ENCODE measurements around the gene POLR2E. TPM values are rescaled to one million over a fixed set of nuclear protein-coding genes. Genes with fewer than 3 reads are reported as not detected.

Gene POLR2E
- total RNA-seq, 2 donors from 2014 or later: 152 to 169 TPM

DNA sequence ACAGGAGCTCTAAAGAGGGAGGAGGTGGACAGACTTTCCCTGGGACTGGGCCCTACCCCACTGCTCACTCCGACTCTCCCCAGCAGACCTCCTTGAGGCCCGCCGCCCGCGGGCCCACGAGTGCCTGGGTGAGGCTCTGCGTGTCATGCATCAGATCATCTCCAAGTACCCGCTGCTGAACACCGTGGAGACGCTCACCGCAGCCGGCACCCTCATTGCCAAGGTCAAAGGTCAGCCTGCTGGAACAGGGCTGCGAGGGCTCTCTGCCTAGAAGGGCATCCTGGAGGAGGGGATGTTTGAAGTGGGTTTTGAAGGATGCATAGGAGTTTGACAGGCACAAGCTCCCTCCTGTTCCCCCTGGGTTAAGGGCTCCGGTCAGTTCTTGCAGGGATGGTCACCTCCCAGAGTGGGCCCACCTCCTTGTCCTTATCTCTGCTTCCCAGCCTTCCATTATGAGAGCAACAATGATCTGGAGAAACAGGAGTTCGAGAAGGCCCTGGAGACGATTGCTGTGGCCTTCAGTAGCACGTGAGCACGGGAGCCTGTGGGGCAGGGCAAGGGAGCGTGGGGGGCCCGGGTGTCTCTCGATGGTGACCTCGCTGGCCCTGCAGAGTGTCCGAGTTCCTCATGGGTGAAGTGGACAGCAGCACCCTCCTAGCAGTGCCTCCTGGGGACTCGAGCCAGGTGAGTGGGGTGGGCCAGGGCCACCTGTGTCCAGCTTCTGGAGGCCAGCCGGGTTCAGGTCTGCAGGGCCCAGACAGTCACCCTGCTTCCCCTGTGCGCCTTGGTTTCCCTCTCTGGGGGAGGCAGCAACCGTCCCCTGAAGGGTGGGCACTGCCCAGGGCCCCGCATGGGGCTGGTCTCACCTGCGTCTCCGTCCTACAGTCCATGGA, 21.9 kb downstream of the POLR2E start:
- H3K36me3 ChIP-seq: no peaks in the 10 kb centered on the region
- 92% methylated on average over 20 of the region's 30 CpGs for WGBS
- TF ChIP-seq, protein P1, sequence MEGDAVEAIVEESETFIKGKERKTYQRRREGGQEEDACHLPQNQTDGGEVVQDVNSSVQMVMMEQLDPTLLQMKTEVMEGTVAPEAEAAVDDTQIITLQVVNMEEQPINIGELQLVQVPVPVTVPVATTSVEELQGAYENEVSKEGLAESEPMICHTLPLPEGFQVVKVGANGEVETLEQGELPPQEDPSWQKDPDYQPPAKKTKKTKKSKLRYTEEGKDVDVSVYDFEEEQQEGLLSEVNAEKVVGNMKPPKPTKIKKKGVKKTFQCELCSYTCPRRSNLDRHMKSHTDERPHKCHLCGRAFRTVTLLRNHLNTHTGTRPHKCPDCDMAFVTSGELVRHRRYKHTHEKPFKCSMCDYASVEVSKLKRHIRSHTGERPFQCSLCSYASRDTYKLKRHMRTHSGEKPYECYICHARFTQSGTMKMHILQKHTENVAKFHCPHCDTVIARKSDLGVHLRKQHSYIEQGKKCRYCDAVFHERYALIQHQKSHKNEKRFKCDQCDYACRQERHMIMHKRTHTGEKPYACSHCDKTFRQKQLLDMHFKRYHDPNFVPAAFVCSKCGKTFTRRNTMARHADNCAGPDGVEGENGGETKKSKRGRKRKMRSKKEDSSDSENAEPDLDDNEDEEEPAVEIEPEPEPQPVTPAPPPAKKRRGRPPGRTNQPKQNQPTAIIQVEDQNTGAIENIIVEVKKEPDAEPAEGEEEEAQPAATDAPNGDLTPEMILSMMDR (IDR thresholded peaks at IDR 0.05): no peak

DNA sequence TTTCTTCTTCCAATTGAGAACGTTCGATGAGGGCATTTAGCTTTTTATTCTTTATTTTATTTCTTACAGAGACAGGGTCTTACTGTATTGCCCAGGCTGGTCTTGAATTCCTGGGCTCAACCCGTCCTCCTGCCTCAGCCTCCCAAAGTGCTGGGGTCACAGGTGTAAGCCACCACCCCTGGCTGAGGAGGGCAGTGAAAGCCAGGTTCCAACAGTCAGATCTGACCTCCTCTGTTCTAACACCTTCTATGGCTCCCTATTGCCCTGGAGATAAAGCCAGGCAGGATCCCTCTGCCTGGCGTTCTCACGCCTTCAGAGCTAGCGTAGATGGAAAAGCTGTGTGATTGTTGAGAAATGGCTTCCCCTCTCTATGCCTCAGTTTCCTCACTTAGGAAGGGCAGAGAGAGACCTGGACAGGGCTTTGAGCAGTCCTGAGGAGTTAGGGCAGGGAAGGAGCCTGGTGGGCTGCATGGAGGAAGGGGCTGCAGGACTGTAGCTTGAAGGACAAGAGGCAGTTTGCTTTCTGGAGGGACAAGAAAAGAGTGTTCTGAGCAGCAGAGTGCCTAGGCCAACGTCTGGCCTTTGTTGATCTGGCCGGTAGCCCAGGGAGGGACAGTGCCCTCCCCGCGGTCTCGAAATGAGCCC, 22.7 kb downstream of the POLR2E start:
- TF ChIP-seq POLR2A (IDR thresholded peaks at IDR 0.05) (no peak), POLR2AphosphoS5 (IDR thresholded peaks at IDR 0.05) (no peak)
- TF ChIP-seq, protein P1 (IDR thresholded peaks at IDR 0.05): no peak
- no peak overlapping the region for H3K27ac ChIP-seq
- WGBS: 87% methylated on average over 11 of the region's 11 CpGs
- intact Hi-C loops (cut with DNase I): no loop called here
- peaks cover 16% of the 10 kb centered on the region for H3K27me3 ChIP-seq (replicated peaks; ENCODE audit: insufficient read depth)
- no peak for DNase-seq (ENCODE audit: low spot score)
- H3K4me3 ChIP-seq: no peak overlapping the region
- no peaks in the 10 kb centered on the region for H3K4me1 ChIP-seq (replicated peaks)
- H3K36me3 ChIP-seq: no peaks in the 10 kb centered on the region
- H3K9me3 ChIP-seq: no peaks in the 10 kb centered on the region

More for the DNA sequence above, 21.9 kb downstream of the POLR2E start:
- no peak for DNase-seq (ENCODE audit: low spot score)
- Histone ChIP-seq H3K27me3 (replicated peaks; ENCODE audit: insufficient read depth) (peaks cover 15% of the 10 kb centered on the region), H3K9me3 (no peaks in the 10 kb centered on the region), H3K4me1 (replicated peaks) (no peaks in the 10 kb centered on the region), H3K27ac (no peak overlapping the region), H3K4me3 (no peak overlapping the region)
- intact Hi-C loops (cut with DNase I): no loop called here

DNA sequence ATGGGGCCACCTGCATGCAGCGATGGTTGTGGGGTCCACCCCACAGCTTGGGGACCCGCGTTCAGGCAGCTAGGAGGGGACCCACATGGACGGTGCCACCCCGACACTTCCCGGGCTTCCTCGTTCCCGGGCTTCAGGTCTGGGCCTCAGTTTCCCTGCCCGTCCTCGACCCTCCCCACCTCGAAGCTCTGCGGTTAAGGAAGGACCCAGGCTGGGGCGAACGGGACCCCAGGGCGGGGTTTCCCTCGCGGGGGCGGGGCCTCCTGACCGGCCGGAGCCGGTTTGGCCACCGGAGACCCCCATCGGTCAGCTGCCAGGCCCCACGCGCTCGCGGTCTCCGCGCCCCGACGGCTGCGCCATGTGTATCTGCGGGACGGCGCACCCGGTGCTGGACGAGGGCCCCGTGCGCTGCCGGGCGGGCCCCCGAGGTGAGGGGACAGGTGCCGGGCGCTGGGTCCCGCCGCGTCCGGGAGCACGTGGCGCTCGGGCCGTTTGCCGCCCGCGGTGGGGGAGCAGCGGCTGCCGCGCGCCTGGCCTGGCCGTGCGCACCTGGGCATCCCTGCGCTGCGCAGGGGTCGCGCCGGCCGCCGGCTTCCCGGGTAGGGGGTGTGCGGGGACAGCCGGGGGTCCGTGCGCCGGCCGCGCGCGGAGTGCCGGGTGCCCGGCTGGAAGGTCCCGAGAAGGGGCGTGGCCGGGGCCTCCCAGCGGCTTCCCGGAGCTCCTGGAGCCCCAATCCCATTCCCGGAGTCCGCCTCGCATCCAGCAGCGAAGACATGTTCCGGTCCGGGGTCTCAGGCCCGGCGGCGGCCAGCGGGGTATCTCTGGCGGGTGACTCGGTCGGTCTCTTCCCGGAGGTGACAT, 24.0 kb downstream of the POLR2E start:
- Histone ChIP-seq H3K36me3 (no peaks in the 10 kb centered on the region), H3K9me3 (no peaks in the 10 kb centered on the region), H3K27me3 (replicated peaks; ENCODE audit: insufficient read depth) (peaks cover 18% of the 10 kb centered on the region), H3K27ac (no peak overlapping the region), H3K4me1 (replicated peaks) (peaks cover 6% of the 10 kb centered on the region), H3K4me3 (peak overlapping the region in 1 of 2 donors; percentile 10)
- WGBS: 16% methylated on average over 66 of the region's 99 CpGs
- intact Hi-C loops (cut with DNase I): no loop called here
- DNase-seq (ENCODE audit: low spot score): no peak
- no peak for TF ChIP-seq POLR2A (IDR thresholded peaks at IDR 0.05)
- TF ChIP-seq, protein P1 (IDR thresholded peaks at IDR 0.05): no peak
- TF ChIP-seq POLR2AphosphoS5 (IDR thresholded peaks at IDR 0.05): no peak

DNA sequence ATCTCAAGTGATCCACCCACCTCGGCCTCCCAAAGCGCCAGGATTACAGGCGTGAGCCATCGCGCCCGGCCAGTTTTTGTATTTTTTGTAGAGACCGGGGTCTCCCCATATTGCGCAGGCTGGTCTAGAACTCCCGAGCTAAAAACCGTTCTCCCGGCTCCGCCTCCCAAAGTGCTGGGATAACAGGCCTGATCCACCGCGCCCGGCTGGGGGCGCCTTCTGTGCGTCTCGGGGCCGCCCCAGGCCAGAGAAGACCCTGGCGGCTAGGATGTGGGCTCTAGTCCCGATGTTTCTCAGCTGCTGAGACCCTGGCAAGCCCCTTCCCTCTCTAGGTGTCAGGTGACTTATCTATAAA, 24.6 kb downstream of the POLR2E start:
- intact Hi-C loops (cut with DNase I): no loop called here
- H3K9me3 ChIP-seq: no peaks in the 10 kb centered on the region
- no peak for DNase-seq (ENCODE audit: low spot score)
- H3K4me1 ChIP-seq (replicated peaks): peaks cover 6% of the 10 kb centered on the region
- H3K27me3 ChIP-seq (replicated peaks; ENCODE audit: insufficient read depth): peaks cover 18% of the 10 kb centered on the region
- no peaks in the 10 kb centered on the region for H3K36me3 ChIP-seq
- WGBS: 17% methylated on average over 21 of the region's 21 CpGs
- TF ChIP-seq, protein P1 (IDR thresholded peaks at IDR 0.05): no peak
- TF ChIP-seq POLR2AphosphoS5 (IDR thresholded peaks at IDR 0.05) (no peak), POLR2A (IDR thresholded peaks at IDR 0.05) (no peak)
- H3K27ac ChIP-seq: no peak overlapping the region
- no peak overlapping the region for H3K4me3 ChIP-seq

Data from prostate gland (tissue), 2 donors.